NCI-H2171 treated with DMSO at 0.1 percent for 48 hours (cell line): Measurements from ENCODE around the gene TMEM266.

Experiments
- DNase-seq: peaks from one replicate; lab custom pipeline; 2025; lab: John Stamatoyannopoulos, UW

Gene TMEM266

DNA sequence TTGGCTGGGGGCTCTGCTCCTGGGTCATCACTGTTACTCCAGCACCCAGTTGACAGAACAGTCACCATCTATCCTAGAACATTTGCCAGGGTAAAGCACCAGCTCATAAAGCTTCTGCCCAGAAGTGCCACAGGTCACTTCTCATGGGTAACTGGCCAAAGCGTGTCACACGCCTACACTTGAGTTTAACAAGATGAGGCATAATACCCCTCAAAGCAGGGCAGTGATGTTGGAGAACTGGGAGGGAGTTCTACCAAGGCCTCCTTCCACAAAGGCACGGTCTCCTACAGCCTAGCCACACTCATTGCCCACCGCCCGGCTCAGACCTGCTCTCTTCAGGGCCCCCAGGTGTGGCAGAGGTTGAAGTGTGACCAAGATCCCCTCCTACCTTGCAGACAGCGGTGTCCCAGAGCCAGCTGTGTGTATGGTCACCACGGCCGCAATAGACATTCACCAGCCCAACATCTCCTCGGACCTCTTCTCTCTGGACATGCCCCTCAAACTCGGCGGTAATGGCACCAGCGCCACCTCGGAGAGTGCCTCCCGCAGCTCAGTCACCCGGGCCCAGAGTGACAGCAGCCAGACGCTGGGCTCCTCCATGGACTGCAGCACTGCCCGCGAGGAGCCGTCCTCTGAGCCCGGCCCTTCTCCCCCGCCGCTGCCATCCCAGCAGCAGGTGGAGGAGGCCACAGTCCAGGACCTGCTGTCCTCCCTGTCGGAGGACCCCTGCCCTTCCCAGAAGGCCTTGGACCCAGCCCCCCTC, 143.7 kb downstream of the TMEM266 start:
- DNase-seq, result no peak

DNA sequence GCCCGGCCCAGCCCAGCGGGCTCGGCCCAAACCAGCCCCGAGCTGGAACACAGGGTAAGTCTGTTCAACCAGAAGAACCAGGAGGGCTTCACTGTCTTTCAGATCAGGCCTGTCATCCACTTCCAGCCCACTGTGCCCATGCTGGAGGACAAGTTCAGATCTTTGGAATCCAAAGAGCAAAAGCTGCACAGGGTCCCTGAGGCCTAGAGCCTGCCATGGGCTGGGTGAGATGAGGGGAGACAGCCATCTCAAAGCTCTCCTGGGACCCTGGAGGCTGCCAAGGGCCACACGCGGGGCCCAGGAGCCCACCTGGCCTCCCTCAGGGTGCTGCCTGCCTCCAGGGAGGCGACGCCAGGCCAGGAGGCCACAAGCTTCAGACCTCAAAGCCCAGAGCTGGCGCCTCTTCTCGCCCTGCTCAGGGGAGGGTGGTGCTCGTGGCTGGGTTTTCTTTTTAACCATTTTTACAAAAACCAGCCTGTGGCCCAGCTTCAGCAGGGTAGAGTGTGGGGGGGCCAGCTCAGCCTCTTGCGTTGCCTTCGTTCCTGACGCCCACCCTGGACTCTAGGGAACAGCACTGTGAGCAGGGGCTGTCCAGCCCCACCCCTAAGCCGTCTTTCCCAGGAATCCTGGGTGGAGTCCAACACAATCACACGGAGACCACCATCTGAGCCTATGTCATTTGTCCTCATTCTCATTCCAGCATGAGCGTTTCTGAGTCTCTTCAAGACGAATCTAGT, 144.5 kb downstream of the TMEM266 start:
- DNase-seq, result no peak

DNA sequence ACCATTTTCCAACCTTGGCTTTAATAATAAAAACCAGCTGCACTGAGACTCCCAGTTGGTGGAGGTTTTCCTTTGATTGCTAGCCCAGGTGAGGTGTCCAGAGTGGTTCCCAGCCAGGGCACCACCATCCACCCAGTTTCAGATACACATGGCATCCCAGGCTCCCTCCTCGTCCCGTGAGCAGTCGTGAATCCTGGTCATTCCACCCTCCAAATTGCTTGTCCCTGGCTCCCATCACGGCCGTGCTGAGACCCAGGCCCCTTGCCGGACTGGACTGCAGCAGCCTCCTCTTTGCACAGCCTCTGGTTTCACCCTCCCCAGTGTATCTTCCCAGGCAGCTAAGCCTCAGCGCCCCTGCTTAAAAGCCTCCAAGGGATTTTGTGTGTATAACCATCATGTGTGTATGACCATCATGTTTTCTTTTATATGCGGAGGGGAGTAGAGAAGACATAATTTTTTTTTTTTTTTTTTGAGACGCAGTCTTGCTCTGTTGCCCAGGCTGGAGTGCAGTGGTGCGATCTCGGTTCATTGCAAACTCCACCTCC, 145.2 kb downstream of the TMEM266 start:
- no peak for DNase-seq

DNA sequence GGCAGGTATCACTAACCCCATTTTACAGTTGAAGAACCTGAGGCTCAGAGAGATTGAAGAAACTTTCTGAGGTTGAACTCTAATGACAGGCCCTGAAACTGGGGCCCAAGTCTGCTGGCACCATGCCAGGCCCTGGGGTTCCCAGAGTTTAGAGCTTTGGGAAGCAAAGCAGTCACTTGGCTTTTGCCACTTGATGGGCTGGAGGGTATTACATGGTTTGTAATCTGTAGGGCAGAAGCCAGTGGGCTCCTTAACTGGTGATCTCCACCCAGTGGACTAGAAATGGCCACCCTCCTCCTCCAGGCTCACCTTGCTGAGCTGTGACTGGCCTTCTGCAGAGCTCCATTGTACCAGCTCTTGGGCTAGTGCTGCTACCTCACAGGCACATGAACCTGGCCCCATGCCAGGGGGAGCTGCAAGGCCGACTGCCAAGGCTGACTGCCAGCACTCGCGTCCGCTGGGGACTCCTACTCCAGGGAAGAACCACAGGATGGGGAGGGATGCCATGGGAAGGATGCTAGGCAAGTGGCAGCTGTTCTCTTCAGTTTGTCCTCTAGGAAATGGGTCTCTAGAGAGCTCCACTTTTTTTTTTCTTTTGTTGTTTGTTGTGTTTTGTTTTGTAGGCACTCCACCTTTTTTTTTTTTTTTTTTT, 146.7 kb downstream of the TMEM266 start:
- peak; percentile 100 for DNase-seq

DNA sequence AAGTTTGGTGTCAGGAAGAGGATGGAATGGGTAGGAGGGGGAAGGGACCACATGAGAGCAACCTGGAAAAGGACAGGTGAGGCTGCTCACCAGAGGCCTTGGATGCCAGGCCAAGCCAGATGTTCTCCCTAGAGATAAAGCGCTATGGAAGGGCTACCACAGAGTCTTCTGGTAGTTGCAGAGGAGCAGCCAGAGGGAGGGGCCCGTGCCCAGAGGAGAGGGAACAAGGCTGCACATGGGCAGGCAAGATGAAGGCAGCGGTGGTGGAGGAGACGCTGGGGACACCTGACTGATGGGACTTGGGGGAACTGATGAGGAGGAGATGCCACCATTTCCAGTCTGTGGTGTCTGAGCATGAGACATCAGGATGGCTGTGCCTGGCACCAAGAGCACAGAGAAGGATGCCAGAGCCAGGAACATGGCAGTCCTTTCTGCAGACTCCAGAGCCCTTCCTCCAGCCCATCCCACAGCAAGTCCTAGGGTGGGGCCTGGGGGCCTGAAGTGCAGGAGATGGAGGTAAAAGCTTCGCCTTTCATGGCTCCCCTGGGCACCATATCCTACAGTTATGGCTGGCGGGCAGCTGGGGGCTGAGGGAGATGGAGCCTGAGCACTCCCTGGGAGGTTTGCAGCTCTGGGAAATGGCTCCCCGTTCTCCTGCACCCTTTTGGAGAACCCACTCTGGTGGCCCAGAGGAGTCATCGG, 148.4 kb downstream of the TMEM266 start:
- no peak for DNase-seq

DNA sequence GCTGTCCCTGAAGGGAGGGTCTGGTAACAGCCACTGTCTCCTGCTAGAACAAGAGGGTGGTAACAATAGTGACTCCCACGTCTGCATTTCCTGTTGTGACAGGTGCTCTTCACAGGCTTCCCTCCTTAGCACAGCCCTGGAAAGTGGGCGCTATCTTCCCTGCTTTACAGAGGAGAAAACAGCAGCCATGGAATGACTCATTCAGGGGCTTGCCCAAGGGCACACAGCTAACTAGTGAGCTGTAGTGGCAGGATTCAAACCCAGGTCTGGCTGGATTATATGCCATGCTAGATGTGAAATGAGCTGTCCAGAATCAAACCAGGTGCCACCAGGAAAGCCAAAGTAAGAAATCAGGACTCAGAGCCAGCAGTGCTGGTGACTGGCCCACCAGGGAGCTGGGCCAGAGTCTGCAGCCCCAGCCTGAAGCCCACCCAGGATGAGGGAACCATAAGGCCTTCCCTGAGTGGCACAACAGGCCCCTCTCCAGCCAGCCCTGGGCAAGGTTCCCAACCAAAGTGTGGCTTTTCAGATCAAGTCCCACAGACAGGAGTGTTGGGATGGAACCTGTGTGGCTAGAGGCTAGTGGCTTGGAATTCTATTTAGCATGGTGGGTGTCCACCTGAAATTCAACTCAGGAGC, 149.1 kb downstream of the TMEM266 start:
- DNase-seq, result no peak

DNA sequence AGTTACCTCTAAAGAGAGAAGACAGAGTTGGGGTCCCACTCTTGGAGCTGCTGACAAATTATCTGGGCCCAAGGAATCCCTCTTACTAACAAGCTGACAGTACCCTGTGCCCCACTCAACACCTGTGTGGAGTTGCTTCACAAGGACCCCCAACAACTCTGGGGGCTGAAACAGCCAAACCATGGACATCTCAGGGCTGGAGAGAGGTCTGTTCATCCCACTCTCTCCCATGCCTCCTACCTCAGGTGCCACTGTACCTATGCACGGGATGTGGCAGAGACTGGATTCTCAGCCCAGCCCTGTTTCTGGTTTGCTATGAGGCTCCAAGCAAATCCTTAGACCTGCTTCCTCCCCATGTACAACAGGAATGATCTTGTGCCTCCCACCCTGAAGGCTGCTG, 149.7 kb downstream of the TMEM266 start:
- no peak for DNase-seq

DNA sequence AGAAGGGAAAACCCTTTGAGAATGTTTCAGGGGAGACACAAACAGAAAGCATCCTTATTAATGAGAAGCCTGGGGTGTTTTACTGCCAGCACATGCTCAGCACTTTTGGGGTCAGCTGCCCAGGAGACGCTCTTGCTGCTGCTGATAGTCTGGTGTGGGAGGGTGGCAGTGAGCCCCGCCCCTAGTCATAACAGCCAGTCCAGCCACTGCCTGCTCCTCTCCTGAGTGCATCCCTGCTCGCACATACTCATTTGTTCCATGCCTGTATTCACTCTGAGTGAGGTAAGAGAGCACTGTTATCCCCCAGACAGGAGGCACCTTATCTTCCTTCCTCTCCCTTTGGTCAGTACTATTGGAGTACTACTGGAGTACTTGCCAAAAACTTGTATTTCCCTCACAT, 150.2 kb downstream of the TMEM266 start:
- DNase-seq, result no peak

DNA sequence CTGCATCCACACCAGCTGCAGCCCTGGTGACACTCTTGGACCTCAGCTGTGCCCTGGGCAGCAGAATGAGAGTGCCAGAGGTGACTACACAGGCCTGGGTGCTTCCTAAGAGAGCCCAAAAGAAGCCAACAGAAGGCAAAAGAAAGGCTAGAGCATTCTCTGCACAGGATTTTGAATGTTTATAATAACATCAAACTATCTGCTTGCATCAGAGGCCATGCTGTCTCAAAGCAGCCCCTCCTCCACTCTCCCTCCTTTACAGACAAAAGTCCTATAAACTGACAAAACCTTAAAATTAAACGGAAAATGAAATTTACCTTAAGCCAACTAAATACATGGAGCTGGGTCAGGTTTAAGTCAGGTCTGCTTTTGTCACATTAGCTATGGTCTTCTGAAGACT, 155.8 kb downstream of the TMEM266 start:
- no peak for DNase-seq

DNA sequence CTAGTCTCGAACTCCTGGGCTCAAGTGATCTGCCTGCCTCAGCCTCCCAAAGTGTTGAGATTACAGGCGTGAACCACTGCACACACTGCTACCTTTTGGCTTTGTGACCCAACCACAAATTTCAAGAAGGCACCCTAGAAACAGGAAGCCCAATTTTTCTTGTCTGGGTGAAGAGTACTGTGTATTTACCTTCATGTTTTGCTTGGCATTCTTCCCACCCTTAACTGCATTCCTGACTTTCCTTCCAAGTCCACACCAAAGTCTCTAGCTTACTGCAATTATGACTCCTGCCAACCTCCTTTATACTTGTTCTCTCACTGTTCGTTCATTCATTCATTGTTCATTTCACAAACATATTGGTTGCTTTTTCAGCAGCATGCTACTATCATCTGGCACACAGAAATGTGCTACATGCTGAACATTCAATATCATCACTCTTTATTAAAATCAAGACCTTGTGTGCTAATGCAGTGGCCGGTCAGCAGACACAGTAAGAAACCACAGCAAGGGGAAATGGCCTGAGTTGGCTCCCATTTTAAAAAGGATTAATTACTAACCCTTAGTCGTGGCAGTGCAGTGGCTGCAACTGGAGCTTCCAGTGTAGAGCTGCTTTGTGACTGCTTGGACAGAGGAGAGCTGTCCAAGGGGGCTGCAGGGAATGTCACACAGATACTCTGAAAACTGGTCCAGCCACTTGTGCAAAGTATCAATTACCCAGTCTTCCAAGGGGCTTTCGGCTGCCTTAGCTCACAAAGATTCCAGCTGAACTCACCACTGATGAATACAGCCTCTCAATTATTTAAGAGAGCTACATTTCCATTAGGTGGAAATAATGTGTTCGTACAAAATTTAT, 157.5 kb downstream of the TMEM266 start:
- no peak for DNase-seq

DNA sequence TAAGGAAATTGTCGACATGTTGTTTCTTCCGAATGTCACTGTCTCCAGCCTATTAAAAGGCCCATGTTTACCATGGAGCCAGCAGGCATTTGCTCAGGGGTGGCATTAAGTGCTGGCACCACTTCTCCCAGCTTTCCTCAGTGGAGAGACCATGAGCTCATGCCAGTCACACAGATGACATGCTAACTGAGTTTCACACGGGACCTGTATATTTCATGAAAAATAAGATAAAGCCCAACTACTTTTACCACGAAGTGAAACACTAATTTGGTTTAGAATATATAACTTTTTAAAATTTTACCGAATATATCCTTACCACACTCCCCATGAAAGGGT, 158.1 kb downstream of the TMEM266 start:
- DNase-seq, result no peak

DNA sequence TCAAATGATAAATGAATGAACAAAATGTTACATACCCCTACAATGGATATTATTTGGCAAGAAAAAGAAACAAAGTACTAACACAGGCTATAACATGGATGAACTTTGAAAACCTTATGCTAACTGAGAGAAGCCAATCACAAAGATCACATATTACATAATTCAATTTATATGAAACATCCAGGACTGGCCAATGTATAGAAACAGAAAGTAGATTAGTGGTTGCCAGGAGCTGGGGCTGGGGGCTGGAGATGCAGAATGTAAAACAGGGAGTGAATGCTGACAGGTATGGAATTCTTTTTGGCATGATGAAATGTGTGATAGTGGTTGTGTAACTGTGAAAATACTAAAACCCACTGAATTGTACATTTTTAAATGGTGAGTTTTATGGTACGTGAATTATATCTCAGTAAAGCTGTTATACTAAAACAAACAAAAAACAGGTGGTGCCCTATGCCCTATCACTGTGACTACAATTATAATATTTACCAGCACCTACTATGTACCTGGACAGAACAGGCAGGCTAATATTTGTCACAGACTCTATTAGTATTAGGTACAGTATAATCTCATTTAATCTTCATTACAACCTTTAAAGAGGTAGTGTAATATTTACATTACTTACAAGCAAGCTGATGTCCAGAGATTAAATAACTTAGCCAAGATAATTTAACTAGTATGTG, 161.4 kb downstream of the TMEM266 start:
- DNase-seq, result no peak

DNA sequence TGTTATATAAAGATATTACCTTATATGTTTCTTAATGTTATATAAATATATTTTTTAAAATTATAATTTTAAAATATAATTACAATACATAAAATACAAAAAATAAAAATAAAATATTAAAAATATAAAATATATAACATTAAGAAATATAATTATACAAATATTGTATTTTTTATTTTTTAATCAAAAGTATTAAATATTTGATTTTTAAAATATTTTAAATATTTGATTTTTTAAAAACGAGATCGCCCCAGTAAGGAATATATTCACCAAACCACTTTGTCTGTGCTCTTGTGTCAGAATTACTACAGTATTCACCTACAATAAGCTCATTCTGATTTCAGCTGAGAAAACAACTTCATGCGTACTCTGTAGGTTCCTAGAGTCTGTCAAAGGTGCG, 162.4 kb downstream of the TMEM266 start:
- no peak for DNase-seq

DNA sequence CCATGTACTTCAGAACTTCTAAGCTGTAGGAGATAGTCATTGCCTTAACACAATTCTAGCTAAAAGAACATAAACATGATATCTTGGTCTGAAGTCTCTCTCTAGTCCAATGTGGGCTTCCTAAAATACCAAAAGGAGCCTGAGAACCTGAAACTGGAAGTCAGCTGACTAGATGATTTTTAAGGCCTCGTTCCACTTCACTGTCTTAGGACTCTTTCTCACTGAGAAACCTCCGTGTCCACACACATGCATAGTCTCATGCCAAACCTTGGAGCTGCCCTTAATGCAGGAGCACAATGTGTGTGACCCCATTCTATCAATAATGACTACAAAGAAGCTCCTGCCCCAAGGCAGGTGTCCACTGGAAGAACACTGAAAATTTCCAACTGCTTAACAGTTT, 163.7 kb downstream of the TMEM266 start:
- DNase-seq, result no peak

DNA sequence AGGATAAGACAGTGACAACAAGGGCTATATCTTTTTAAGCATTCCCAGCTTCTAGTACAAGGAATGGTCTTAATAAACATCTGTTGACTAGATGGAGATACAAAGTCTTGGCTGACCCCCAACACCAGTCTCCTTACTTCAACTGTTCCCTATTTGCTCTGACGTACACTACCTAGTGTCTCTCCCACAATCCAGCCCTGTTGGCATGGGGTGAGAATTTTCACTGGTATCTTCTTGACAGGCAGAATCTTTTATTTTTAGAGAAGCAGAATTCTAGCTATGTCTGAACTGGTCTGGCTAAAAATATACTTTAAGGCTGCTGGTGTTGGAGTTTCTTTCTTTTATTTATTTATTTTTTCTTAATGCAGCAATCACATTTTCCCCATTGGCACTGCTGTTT, 169.5 kb downstream of the TMEM266 start:
- no peak for DNase-seq

DNA sequence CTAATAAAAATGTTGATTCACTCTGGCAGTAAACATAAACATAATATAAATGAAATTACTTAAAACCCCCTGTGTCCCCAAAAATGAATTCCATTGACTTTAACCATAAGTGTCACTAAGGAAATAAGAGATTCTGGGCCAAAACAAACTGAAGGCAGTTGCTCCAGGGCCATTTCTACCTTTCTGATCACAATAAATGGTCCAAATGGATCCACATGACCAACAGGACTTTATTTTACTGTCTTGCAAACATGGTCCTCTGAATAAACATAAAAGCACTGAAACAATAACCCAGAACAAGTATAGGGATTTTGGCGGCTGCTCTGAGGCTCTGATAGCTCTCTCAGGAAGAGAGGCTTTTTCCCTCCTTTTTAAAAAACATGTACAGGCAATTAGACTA, 174.1 kb downstream of the TMEM266 start:
- DNase-seq, result no peak

DNA sequence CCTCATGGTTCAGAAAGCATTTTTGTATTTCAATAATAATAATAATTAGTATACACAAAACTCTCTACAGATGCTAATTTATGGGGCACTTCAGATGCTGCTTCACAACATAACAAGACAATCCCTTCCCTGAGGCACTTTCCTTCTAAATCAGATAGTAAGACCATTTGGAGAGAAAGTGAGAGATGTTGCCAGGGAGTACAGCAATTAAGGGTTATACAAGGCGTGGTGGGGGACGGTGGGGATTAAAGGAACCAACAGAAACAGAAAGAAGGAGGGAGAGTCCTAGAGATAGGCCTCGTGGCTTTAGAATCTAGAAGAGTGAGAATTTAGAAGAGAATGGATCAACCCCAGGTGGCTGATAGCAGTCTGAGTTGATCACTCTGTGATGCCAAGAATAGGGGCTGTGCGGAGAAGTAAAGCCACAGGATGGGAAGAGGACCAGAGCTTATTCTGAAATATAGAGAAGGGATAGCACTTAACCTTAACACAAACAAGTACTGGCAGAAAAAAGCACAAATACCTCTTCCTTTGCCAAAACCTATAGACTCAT, 174.6 kb downstream of the TMEM266 start:
- DNase-seq, result no peak

DNA sequence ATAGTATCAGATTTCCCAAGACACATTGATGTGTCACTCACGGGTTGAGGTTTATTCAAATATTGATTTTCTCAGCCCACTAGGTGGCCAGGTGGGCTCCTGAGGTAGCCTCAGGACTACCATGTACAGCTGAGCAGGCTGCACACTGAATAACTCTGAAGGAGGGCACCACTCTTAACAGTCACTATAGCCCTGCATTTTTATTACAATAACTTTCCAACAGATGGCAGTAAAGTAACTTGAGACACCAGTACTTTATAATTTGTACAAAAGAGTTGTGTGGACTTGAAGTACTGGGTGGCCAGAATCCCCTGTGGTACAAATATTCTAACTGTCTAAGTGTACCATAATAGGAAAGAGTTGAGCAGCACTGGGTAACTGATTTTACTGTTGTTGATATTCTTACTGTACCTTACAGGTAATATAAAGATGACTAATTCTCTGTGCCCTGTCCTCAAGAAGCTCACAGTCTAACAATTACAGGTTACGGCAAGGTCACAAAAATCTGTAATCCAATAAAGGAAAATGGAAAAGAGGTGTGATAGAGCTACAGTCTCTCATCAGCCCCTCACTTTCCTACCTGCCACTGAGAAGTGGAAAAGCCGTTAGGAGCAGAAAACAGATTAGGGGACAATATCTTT, 175.5 kb downstream of the TMEM266 start:
- DNase-seq, result peak; percentile 80

DNA sequence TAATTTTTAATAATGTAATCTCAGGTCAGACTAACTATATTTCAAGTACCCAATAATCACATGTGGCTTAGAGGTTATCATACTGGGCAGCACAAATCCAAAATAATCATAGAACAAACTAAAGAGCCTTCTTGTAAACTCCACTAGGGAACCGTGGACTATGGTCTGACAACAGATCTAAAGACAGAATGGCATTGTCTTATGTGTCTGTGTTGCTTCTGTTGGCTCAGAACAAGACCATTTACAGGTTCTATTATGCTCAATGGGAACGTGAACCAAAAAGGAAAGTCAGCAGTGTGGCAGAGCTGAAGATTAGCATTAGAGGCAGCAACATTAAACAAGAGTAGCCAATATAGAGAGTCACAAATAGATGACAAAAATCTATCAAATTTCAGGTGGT, 176.6 kb downstream of the TMEM266 start:
- no peak for DNase-seq

DNA sequence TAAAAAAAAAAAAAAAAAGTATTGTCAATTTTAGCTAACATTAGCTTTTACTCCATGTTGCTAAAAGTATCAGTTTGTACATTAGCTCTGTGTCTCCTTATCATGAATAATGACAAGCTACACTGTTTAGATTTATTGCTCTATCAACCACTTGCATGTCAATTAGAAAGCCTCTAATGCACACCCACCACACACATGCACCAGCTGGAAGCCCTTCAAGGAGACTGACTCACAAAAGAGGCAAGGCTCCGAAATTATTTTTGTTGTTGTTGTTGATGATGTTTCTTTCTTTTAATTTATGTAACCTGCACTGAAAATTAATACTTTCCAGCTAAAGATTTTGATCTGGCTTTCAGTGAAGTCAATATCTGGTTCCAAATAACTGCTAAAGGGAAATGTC, 180.0 kb downstream of the TMEM266 start:
- DNase-seq, result peak; percentile 41
